Testis (tissue), 2 donors: ENCODE data around the gene DACH2.
A peak's percentile ranks its signal among the peaks of the same experiment; 100 is the strongest.

Experiments
- CTCF ChIP-seq, 3 experiments: fragments of 450-650 bp in 2 of 3; fragments of 200-600 bp in 1 of 3; sonication (generic) in 1 of 3; IDR thresholded peaks; one replicate each; pipeline ENCODE4 v1.5.1; 2016 to 2019; ENCODE audit warnings: antibody characterized with exemption in 3 of 3, mild to moderate bottlenecking in 2 of 3, moderate library complexity in 1 of 3
- POLR2A ChIP-seq: fragments of 450-650 bp; IDR thresholded peaks from one replicate; pipeline ENCODE4 v1.6.1; 2017; ENCODE audit warnings: antibody characterized with exemption, mild to moderate bottlenecking, moderate library complexity

DNA sequence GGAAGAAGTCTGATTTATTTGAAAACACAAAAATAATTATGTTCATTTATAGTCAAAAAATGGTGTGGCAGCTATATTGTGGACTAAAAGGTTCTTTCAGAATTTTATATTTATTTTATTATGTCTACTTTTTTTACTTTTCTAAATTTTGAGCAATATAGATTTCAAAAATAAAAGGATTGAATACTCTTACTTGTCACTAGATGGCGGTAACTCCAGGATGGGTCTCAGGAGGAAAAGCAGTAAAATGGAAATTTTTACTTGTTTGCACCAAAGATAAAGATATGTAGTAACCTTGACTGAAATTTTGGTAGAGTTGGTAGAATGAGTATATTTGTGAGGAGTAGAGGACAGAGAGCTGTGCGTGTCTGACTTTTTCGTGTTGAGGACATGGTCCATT, 14.5 kb upstream of the DACH2 start:
- TF ChIP-seq CTCF (IDR thresholded peaks at IDR 0.05) (peak in 1 of 3 experiments; percentile 15), POLR2A (no peak)
